GM12874 (cell line): ENCODE measurements around the gene C19orf44.

Experiments
- TF ChIP-seq, protein P1 (sequence below): IDR thresholded peaks from 2 replicates; pipeline ENCODE4 v1.5.1; 2011; ENCODE audit warnings: low read depth, mild to moderate bottlenecking, control low read depth, low read length, moderate library complexity; ENCODE audit not compliant: insufficient read depth

Gene C19orf44

GRCh38 chr19:16518061-16518460, 21.9 kb downstream of the C19orf44 start:
- TF ChIP-seq, protein P1, sequence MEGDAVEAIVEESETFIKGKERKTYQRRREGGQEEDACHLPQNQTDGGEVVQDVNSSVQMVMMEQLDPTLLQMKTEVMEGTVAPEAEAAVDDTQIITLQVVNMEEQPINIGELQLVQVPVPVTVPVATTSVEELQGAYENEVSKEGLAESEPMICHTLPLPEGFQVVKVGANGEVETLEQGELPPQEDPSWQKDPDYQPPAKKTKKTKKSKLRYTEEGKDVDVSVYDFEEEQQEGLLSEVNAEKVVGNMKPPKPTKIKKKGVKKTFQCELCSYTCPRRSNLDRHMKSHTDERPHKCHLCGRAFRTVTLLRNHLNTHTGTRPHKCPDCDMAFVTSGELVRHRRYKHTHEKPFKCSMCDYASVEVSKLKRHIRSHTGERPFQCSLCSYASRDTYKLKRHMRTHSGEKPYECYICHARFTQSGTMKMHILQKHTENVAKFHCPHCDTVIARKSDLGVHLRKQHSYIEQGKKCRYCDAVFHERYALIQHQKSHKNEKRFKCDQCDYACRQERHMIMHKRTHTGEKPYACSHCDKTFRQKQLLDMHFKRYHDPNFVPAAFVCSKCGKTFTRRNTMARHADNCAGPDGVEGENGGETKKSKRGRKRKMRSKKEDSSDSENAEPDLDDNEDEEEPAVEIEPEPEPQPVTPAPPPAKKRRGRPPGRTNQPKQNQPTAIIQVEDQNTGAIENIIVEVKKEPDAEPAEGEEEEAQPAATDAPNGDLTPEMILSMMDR = no peak

GRCh38 chr19:16518483-16519229, 22.5 kb downstream of the C19orf44 start:
- TF ChIP-seq, protein P1 = no peak

- TF ChIP-seq, protein P1 = no peak
Measured at GRCh38 chr19:16519230-16519687, 23.1 kb downstream of the C19orf44 start.

DNA sequence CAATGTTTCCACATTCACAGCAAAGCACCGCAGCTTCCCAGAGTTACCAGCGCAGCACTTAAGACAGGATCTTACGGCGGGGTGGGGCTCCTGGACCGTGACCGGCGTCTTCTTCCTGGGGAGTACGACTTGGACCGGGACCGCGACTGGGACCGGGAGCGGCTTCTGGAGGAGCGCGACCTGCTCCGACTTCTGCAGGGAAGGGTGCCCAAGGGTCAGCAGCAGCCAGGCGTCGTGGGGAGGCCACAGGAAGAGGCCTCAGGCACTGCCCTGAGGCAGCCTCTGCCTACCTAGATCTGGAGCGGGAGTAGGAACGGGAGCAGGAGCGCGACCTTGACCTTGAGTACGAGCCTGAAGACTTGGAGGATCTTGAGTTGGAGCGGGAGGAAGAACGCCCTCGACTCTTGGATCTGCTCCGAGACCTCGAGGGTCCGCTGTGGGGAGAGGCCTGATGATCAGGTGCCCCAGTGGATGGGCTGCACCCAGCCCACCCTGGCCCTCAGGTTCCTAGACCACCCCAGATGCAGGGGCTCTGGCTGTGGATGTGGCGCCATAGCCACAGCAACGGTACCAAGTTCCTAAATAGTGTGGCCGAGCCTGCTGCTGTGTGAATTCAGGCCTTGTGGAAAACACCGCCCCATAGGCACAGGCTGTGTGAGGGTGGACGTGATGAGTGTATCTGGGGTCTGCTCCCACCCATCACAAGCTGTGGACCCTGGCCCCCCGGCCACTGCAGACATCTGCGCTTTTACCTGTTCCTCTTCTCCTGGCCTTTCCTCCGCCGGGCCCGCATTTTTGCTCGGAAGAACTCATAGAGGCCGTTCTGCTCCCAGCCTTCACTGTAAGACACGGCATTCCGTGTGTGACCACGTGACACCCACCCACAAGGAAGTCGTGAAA, 24.1 kb downstream of the C19orf44 start:
- TF ChIP-seq, protein P1 = no peak

- TF ChIP-seq, protein P1 = no peak
Measured at GRCh38 chr19:16520986-16521624, 24.9 kb downstream of the C19orf44 start.

DNA sequence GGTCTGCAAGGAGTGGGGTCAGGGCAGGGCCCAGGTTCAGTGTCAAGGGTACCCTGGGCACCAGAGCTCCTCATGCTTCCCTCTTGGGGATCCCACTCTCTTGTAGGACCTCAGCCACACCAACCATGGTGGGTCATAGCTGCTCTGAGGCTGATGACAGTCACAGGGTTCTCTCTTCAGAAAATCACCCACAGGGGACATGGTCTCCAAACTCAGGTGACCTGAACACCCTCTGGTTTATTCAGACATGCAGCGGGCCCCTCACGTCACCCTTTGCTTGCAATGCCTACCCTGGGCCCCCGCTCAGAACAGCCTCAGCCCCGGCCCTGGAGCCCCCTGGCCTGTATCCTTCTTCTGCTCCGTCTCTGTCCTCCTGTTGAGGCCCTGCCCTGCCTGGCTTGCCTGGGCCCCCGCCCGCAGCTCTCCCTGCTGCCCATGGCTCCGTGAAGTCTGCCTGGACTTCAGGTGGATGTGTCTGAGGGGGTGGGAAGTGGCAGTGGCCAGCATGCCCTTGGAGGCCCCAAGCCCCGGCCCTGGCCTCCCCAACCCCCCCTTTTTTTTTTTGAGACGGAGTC, 25.6 kb downstream of the C19orf44 start:
- TF ChIP-seq, protein P1 = no peak
